NCI-H1930 (cell line): Measurements from ENCODE around the gene ZNF345.
A peak's percentile ranks its signal among the peaks of the same experiment; 100 is the strongest.

Experiments used
- DNase-seq, 2 experiments: peaks; one replicate each; lab custom pipeline; 2025; lab: John Stamatoyannopoulos, UW

ZNF345 gene

DNA sequence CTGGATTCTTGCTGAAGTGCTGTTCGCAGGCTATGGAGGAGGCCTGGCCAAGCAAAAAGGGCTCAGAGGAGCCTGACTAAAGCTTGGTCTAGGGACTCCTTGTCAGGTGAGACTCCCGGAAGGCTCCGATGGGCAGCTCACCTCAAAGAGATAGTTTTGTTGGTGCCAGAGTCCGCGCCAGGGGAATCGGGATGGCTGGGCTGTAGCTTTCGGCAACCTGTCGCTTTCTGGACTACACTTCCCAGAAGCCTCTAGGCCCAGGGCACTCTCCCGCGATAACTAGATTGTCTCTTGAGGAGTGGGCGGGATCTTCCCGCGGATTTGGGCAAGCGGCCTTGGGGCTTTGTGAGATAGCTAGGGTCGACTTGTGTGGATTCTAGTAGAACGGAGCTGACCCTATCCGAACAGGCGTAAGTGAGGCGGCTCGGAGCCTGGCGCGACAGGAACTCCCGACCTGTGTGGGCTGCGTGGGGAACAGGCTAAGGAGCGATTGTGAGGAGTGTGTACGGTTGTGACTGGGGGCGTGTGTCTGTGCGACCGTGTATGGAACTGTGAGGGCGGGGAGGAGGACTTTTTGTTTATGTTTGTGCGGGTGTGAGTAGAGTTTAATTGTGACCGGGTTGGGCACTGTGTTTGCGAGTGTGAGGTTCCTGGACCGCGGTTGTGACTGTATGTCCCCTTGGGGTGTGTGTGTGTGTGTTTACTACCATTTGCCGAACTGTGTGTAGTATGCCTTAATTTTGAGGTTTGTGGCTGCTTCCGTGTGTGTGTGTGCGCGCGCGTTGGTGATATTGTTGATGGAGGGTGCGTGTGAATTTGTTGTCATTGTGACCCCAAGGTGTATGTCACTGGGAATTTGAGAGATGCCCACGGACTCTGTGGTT is at the start of gene ZNF345:
ZNF345 (plus strand) TSS at position 318 of the 884 bp plus-strand sequence. CDS start 25,955 bp downstream, outside the sequence.
- DNase-seq: peak; percentile 95 to 96

- no peak for DNase-seq
Measured at GRCh38 chr19:36805364-36805763, 45.3 kb upstream of the ZNF345 start.

- no peak for DNase-seq
Measured at GRCh38 chr19:36807029-36807428, 43.6 kb upstream of the ZNF345 start.

- DNase-seq: no peak
Measured at GRCh38 chr19:36819130-36819630, 31.5 kb upstream of the ZNF345 start.

DNA sequence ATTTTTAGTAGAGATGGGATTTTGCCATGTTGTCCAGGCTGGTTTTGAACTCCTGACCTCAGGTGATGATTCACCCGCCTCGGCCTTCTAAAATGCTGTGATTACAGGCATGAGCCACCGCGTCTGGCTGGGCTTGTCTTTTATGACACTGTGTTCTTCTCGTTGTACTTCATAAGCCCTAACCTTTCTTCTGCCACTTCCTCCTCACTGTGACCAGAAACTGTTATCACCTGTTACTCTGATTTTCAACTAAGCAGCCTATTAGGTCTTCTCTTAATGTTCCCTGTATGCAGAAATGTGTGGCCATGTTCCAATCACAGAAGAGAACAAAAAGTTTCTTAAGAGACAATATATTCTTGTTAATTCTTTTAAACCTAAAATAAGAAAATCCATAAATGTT is 28.9 kb upstream of the ZNF345 start:
- DNase-seq: no peak

GRCh38 chr19:36833430-36833829 is 17.2 kb upstream of the ZNF345 start:
- no peak for DNase-seq

DNA sequence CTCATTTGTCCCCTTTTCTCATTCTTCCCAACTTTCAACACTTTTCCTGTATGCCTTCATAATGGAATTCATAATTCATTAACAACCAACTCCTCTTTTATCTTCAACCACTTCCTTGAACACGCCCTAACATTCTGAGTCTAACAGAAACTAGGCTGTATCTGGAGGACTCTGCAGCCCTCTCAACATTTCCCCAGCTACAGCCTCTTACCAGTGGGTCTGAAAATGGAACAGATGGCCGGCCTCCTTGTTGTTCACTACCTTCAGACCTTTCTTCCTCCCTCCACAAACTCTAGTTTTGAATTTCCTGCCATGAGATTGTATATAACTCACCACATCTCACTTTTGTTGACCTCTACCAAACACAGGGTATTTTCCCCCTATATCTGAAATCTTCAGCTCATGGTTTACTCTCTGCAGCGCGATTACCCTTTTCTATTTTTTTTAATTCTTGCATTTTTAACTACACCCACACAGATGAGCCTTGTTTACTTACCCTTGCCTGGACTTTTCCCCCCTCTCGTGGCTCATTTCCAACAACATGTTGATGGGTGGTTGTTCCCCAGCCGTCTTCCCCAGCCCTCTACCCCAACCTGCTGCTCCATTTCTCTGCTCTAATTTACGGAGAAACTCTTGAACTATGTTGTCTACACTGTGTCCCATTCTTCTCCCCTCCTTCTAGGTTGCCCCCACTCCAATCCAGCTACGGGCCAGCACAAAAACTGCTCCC is 13.3 kb upstream of the ZNF345 start:
- no peak for DNase-seq

DNA sequence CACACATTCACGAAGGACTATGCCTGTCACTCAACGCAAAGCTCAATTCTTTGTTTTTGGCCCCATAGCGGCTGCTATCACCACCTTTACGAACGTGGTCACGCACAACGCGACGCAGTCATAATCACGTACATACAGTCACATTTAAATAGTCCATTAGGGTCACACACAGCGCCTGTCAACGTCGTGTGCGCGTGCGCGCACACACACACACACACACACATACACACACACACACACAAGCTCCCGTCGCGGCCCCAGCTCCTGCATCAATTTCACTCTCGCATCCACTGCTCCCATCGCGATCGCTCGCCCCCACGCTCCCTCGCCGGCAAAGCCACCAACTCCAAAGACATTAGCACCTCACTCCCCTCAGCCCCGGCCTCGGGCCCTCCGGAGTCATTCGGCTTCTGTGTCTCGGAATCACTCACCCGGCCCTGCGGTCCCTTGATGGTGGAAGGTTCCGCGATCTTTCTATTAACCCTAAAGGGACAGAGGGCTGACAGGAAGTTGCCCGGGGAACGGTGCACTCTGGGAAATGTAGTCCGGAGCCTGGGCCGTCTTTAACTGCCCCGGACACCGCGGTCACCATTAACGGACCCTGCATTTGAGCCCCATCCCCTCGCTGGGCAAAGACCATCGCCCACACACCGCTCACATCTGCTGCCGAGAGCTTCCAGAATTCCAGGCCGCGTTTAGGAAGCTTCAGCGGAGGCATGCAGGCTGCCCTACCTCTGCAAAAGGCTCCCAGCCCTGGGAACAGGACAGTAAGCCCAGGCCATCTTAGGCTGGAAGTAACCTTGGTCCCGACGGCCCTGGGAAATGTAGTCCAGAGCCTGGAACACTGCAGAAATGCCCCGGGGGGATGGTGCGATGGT is 12.5 kb upstream of the ZNF345 start, which contains the start of gene ZNF790:
ZNF790 (minus strand) TSS at position 482 of the 878 bp plus-strand sequence. CDS start 12,768 bp downstream, outside the sequence.
- peak; percentile 83 to 91 for DNase-seq

- no peak for DNase-seq
Measured at GRCh38 chr19:36838784-36839324, 11.8 kb upstream of the ZNF345 start.

GRCh38 chr19:36847968-36848367 is 2.7 kb upstream of the ZNF345 start:
- DNase-seq: no peak

GRCh38 chr19:36849701-36850558 is 746 bp upstream of the ZNF345 start:
- DNase-seq: peak; percentile 85 to 90

GRCh38 chr19:36851898-36852297 is 1.2 kb downstream of the ZNF345 start:
- DNase-seq: no peak

- no peak for DNase-seq
Measured at GRCh38 chr19:36876993-36877938, 26.6 kb downstream of the ZNF345 start.

GRCh38 chr19:36891768-36892357 is 41.2 kb downstream of the ZNF345 start:
- DNase-seq: no peak

GRCh38 chr19:36894849-36895383 is 44.2 kb downstream of the ZNF345 start:
- no peak for DNase-seq

DNA sequence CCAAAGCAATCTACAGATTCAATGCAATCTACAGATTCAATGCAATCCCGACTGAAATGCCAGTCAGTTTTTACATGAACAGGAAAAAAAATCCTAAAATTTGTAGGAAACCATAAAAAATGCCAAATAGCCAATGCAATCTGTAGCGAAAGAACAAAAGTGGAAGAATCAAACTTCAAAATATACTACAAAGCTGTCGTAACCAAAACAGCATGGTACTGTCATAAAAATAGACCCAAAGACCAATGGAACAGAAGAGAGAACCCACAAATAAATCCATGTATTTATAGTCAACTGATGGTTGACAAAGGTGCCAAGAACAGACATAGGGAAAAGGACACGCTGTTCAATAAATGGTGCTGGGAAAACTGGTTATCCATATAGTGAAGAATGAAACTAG is 47.7 kb downstream of the ZNF345 start:
- DNase-seq: no peak

GRCh38 chr19:36915992-36916830 is 65.5 kb downstream of the ZNF345 start, which contains the start of the genes ZNF568 and ZNF829:
ZNF568 (plus strand) TSS chr19:36916332; CDS start chr19:36922771, 6,439 bp downstream.
ZNF829 (minus strand) TSS chr19:36916291; CDS start chr19:36915167, 1,124 bp downstream.
- peak; percentile 73 to 82 for DNase-seq
